Measurements from ENCODE around the gene SEC14L2. TPM values are rescaled to one million over a fixed set of nuclear protein-coding genes. Genes with fewer than 3 reads are reported as not detected.

SEC14L2 gene
- total and polyA plus RNA-seq, 4 donors: 6.5 to 110 (median 49.6) TPM

GRCh38 chr22:30452861-30453260, 56.0 kb downstream of the SEC14L2 start:
- H3K4me3 ChIP-seq (ENCODE audit: low read depth in 1 of 3, low read length in 3 of 3): no peak overlapping the region
- no peaks in the 10 kb centered on the region for H3K36me3 ChIP-seq (ENCODE audit: control insufficient read depth in 4 of 4, insufficient read depth in 3 of 4, low read depth in 1 of 4, low read length in 3 of 4)
- TF ChIP-seq FOXA1 (IDR thresholded peaks at IDR 0.05) (no peak), HNF4G (IDR thresholded peaks at IDR 0.05) (no peak), TAF1 (conservative IDR thresholded peaks at IDR 0.05) (no peak), SP1 (IDR thresholded peaks at IDR 0.05) (no peak), GABPA (IDR thresholded peaks at IDR 0.05 in 1 of 2, conservative IDR thresholded peaks at IDR 0.05 in 1 of 2) (no peak), CTCF (IDR thresholded peaks at IDR 0.05; ENCODE audit: low read depth, low read length, missing input control) (no peak), YY1 (IDR thresholded peaks at IDR 0.05) (no peak)
- TF ChIP-seq, protein P1, sequence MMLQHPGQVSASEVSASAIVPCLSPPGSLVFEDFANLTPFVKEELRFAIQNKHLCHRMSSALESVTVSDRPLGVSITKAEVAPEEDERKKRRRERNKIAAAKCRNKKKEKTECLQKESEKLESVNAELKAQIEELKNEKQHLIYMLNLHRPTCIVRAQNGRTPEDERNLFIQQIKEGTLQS (IDR thresholded peaks at IDR 0.05): no peak
- TF ChIP-seq, protein P2, sequence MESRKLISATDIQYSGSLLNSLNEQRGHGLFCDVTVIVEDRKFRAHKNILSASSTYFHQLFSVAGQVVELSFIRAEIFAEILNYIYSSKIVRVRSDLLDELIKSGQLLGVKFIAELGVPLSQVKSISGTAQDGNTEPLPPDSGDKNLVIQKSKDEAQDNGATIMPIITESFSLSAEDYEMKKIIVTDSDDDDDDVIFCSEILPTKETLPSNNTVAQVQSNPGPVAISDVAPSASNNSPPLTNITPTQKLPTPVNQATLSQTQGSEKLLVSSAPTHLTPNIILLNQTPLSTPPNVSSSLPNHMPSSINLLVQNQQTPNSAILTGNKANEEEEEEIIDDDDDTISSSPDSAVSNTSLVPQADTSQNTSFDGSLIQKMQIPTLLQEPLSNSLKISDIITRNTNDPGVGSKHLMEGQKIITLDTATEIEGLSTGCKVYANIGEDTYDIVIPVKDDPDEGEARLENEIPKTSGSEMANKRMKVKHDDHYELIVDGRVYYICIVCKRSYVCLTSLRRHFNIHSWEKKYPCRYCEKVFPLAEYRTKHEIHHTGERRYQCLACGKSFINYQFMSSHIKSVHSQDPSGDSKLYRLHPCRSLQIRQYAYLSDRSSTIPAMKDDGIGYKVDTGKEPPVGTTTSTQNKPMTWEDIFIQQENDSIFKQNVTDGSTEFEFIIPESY (IDR thresholded peaks at IDR 0.05): no peak
- H3K4me1 ChIP-seq (ENCODE audit: control insufficient read depth in 4 of 4, insufficient read depth in 4 of 4, low read length in 3 of 4): peaks cover 0 to 4% (median 3%) of the 10 kb centered on the region in 4 donors
- WGBS: 89% methylated on average over 6 of the region's 6 CpGs
- no peaks in the 10 kb centered on the region for H3K9me3 ChIP-seq (ENCODE audit: control insufficient read depth in 4 of 4, low read length in 3 of 4)
- H3K27me3 ChIP-seq (ENCODE audit: control insufficient read depth in 4 of 4, insufficient read depth in 4 of 4, low read length in 3 of 4): no peaks in the 10 kb centered on the region
- H3K27ac ChIP-seq (ENCODE audit: low read depth in 1 of 2, low read length in 2 of 2): no peak overlapping the region
- H3K9ac ChIP-seq (ENCODE audit: low read depth in 1 of 2, low read length in 2 of 2): no peak overlapping the region
- no peak for DNase-seq (ENCODE audit: low spot score)

GRCh38 chr22:30453731-30454510, 57.1 kb downstream of the SEC14L2 start:
- H3K36me3 ChIP-seq (ENCODE audit: control insufficient read depth in 4 of 4, insufficient read depth in 3 of 4, low read depth in 1 of 4, low read length in 3 of 4): no peaks in the 10 kb centered on the region
- H3K9me3 ChIP-seq (ENCODE audit: control insufficient read depth in 4 of 4, low read length in 3 of 4): no peaks in the 10 kb centered on the region
- H3K4me1 ChIP-seq (ENCODE audit: control insufficient read depth in 4 of 4, insufficient read depth in 4 of 4, low read length in 3 of 4): peaks cover 0 to 15% (median 11%) of the 10 kb centered on the region in 4 donors
- WGBS: 71% methylated on average over 6 of the region's 6 CpGs
- DNase-seq (ENCODE audit: low spot score): no peak
- H3K4me3 ChIP-seq (ENCODE audit: low read depth in 1 of 3, low read length in 3 of 3): no peak overlapping the region
- TF ChIP-seq RXRA (IDR thresholded peaks at IDR 0.05): no peak
- H3K27me3 ChIP-seq (ENCODE audit: control insufficient read depth in 4 of 4, insufficient read depth in 4 of 4, low read length in 3 of 4): no peaks in the 10 kb centered on the region
- no peak overlapping the region for H3K27ac ChIP-seq (ENCODE audit: low read depth in 1 of 2, low read length in 2 of 2)
- no peak overlapping the region for H3K9ac ChIP-seq (ENCODE audit: low read depth in 1 of 2, low read length in 2 of 2)

DNA sequence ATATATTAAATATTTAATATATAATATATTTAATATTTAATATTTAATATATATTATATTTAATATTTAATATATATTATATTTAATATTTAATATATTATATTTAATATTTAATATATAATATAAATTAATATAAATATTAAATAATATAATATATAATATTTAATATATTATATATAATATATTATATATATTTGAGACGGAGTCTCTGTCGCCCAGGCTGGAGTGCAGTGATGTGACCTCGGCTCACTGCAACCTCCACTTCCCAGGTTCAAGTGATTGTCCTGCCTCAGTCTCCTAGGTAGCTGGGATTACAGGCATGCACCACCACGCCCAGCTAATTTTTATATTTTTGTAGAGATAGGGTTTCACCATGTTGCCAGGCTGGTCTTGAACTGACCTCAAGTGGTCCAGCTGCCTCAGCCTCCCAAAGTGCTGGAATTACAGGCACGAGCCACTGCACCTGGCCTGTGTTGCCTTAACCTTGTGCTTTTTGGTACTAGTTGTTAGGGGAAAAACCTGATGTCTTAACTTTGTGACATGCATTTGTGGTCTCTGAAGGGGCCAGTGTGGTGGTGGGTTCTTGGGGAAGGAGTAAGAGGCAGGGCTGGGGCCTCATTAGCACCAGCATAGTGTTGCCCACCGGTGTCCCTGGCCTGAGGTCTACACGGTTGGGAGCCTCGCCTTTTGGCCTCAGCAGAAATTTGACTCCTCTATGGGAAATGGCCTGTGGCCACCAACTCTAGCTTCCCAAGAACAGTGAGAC, 58.4 kb downstream of the SEC14L2 start:
- Histone ChIP-seq H3K9me3 (ENCODE audit: control insufficient read depth in 4 of 4, low read length in 3 of 4) (no peaks in the 10 kb centered on the region), H3K27ac (ENCODE audit: low read depth in 1 of 2, low read length in 2 of 2) (no peak overlapping the region), H3K36me3 (ENCODE audit: control insufficient read depth in 4 of 4, insufficient read depth in 3 of 4, low read depth in 1 of 4, low read length in 3 of 4) (no peaks in the 10 kb centered on the region), H3K4me3 (ENCODE audit: low read depth in 1 of 3, low read length in 3 of 3) (no peak overlapping the region), H3K4me1 (ENCODE audit: control insufficient read depth in 4 of 4, insufficient read depth in 4 of 4, low read length in 3 of 4) (peaks cover 0 to 27% (median 24%) of the 10 kb centered on the region in 4 donors), H3K27me3 (ENCODE audit: control insufficient read depth in 4 of 4, insufficient read depth in 4 of 4, low read length in 3 of 4) (no peaks in the 10 kb centered on the region), H3K9ac (ENCODE audit: low read depth in 1 of 2, low read length in 2 of 2) (no peak overlapping the region)
- DNase-seq (ENCODE audit: low spot score): no peak
- WGBS: 97% methylated on average over 8 of the region's 8 CpGs
- TF ChIP-seq NR2F2 (IDR thresholded peaks at IDR 0.05) (no peak), HNF4A (conservative IDR thresholded peaks at IDR 0.05) (no peak), FOXA2 (IDR thresholded peaks at IDR 0.05) (no peak), FOXA1 (IDR thresholded peaks at IDR 0.05) (no peak), YY1 (IDR thresholded peaks at IDR 0.05) (no peak), SP1 (IDR thresholded peaks at IDR 0.05) (no peak), GABPA (IDR thresholded peaks at IDR 0.05 in 1 of 2, conservative IDR thresholded peaks at IDR 0.05 in 1 of 2) (no peak), RXRA (IDR thresholded peaks at IDR 0.05) (no peak), CTCF (IDR thresholded peaks at IDR 0.05; ENCODE audit: low read depth, low read length, missing input control) (no peak), RAD21 (IDR thresholded peaks at IDR 0.05) (no peak), EGR1 (IDR thresholded peaks at IDR 0.05; ENCODE audit: low read depth in 2 of 2) (no peak), TAF1 (conservative IDR thresholded peaks at IDR 0.05) (no peak)
- TF ChIP-seq, protein P2 (IDR thresholded peaks at IDR 0.05): no peak
- TF ChIP-seq, protein P1 (IDR thresholded peaks at IDR 0.05): no peak
